GM06990 (cell line): ENCODE measurements around the gene MICAL2.

Source experiments
- DNase-seq: peaks from one replicate; pipeline ENCODE4 v3.0.0-alpha.2; 2011; ENCODE audit not compliant: insufficient read length; ENCODE audit errors: extremely low read depth
- H3K27me3 ChIP-seq: replicated peaks from 2 replicates; pipeline ENCODE4 v1.6.0; 2011; ENCODE audit warnings: low read length; ENCODE audit not compliant: control insufficient read depth, insufficient read depth
- H3K36me3 ChIP-seq: 2 replicates; pipeline ENCODE4 v1.5.1; 2011; ENCODE audit warnings: low read length; ENCODE audit not compliant: control insufficient read depth, insufficient read depth
- H3K4me3 ChIP-seq: replicated peaks from 2 replicates; pipeline ENCODE4 v1.5.1; 2011; ENCODE audit warnings: low read depth, mild to moderate bottlenecking, control low read depth, low read length
- CTCF ChIP-seq: IDR thresholded peaks from 2 replicates; pipeline ENCODE4 v1.5.1; 2011; ENCODE audit warnings: low read length, control low read depth, mild to moderate bottlenecking, inconsistent platforms; ENCODE audit not compliant: insufficient read depth, poor library complexity, severe bottlenecking

The MICAL2 gene

GRCh38 chr11:12180257-12181205 is 70.1 kb downstream of the MICAL2 start:
- no peak for DNase-seq
- no peak for TF ChIP-seq CTCF
- no peak overlapping the region for H3K4me3 ChIP-seq

GRCh38 chr11:12182302-12182675 is 71.9 kb downstream of the MICAL2 start:
- no peak for DNase-seq
- H3K36me3 ChIP-seq: no peaks in the 10 kb centered on the region
- no peaks in the 10 kb centered on the region for H3K27me3 ChIP-seq
- no peak overlapping the region for H3K4me3 ChIP-seq
- TF ChIP-seq CTCF: no peak

More at GRCh38 chr11:12180257-12181205, 70.1 kb downstream of the MICAL2 start:
- H3K27me3 ChIP-seq: no peaks in the 10 kb centered on the region
- H3K36me3 ChIP-seq: no peaks in the 10 kb centered on the region

GRCh38 chr11:12182676-12183541 is 72.5 kb downstream of the MICAL2 start:
- Histone ChIP-seq H3K36me3 (no peaks in the 10 kb centered on the region), H3K4me3 (no peak overlapping the region), H3K27me3 (no peaks in the 10 kb centered on the region)
- DNase-seq: no peak
- TF ChIP-seq CTCF: no peak

GRCh38 chr11:12183827-12184620 is 73.6 kb downstream of the MICAL2 start:
- DNase-seq: no peak
- H3K27me3 ChIP-seq: no peaks in the 10 kb centered on the region
- no peak for TF ChIP-seq CTCF
- no peaks in the 10 kb centered on the region for H3K36me3 ChIP-seq
- H3K4me3 ChIP-seq: no peak overlapping the region

GRCh38 chr11:12184699-12185098 is 74.3 kb downstream of the MICAL2 start:
- no peak for TF ChIP-seq CTCF
- no peak overlapping the region for H3K4me3 ChIP-seq
- DNase-seq: no peak

More at GRCh38 chr11:12184699-12185098, 74.3 kb downstream of the MICAL2 start:
- Histone ChIP-seq H3K36me3 (no peaks in the 10 kb centered on the region), H3K27me3 (no peaks in the 10 kb centered on the region)
